Astrocyte (in vitro differentiated cells and primary cell): ENCODE data around the gene STK33. TPM values are rescaled to one million over a fixed set of nuclear protein-coding genes. Genes with fewer than 3 reads are reported as not detected.

Experiments
- DNase-seq: peaks from one replicate; pipeline ENCODE4 v3.0.0-alpha.2; 2010; ENCODE audit warnings: low read depth
- FAIRE-seq: peaks from 2 replicates; lab custom pipeline; 2011; peaks lifted over from hg19 to GRCh38; lab: Jason Lieb, UNC
- H2AFZ ChIP-seq: 2 replicates; pipeline ENCODE4 v1.6.0; 2012; ENCODE audit warnings: low read depth, low read length, inconsistent platforms
- H3K27ac ChIP-seq: 2 replicates; pipeline ENCODE4 v1.5.1; 2011; ENCODE audit warnings: low read depth, low read length, inconsistent platforms
- H3K27me3 ChIP-seq: 2 replicates; pipeline ENCODE4 v1.6.0; 2011; ENCODE audit warnings: low read length, inconsistent platforms; ENCODE audit not compliant: insufficient read depth
- H3K36me3 ChIP-seq: 2 replicates; pipeline ENCODE4 v1.5.1; 2011; ENCODE audit warnings: low read length, inconsistent platforms; ENCODE audit not compliant: insufficient read depth
- H3K4me1 ChIP-seq: 2 replicates; pipeline ENCODE4 v1.5.1; 2011; ENCODE audit warnings: low read length, inconsistent platforms; ENCODE audit not compliant: insufficient read depth
- H3K4me2 ChIP-seq: 2 replicates; pipeline ENCODE4 v1.6.0; 2012; ENCODE audit warnings: low read length, inconsistent platforms
- H3K4me3 ChIP-seq: 2 replicates; pipeline ENCODE4 v1.5.1; 2011; ENCODE audit warnings: low read depth, mild to moderate bottlenecking, low read length, inconsistent platforms; ENCODE audit not compliant: insufficient read depth
- H3K79me2 ChIP-seq: 2 replicates; pipeline ENCODE4 v1.6.0; 2012; ENCODE audit warnings: mild to moderate bottlenecking, low read length, inconsistent platforms; ENCODE audit not compliant: insufficient read depth
- H3K9ac ChIP-seq: 2 replicates; pipeline ENCODE4 v1.6.0; 2012; ENCODE audit warnings: mild to moderate bottlenecking, low read length, inconsistent platforms
- H3K9me3 ChIP-seq: 2 replicates; pipeline ENCODE4 v1.5.1; 2012; ENCODE audit warnings: low read depth, mild to moderate bottlenecking, low read length, inconsistent platforms; ENCODE audit not compliant: insufficient read depth
- H4K20me1 ChIP-seq: 2 replicates; pipeline ENCODE4 v1.6.0; 2012; ENCODE audit warnings: low read length, inconsistent platforms; ENCODE audit not compliant: insufficient read depth
- H3K27ac Mint-ChIP-seq: one replicate; pipeline ENCODE4 v1.8.0; 2021; ENCODE audit warnings: mild to moderate bottlenecking, mixed read lengths; ENCODE audit not compliant: unreplicated experiment
- H3K27me3 Mint-ChIP-seq: one replicate; pipeline ENCODE4 v1.8.0; 2021; ENCODE audit warnings: low read depth, mixed read lengths; ENCODE audit not compliant: unreplicated experiment
- H3K36me3 Mint-ChIP-seq: one replicate; pipeline ENCODE4 v1.8.0; 2021; ENCODE audit warnings: low read depth, mixed read lengths; ENCODE audit not compliant: unreplicated experiment
- H3K4me1 Mint-ChIP-seq: one replicate; pipeline ENCODE4 v1.8.0; 2021; ENCODE audit warnings: low read depth, mixed read lengths; ENCODE audit not compliant: unreplicated experiment
- H3K4me3 Mint-ChIP-seq: one replicate; pipeline ENCODE4 v1.8.0; 2021; ENCODE audit warnings: mild to moderate bottlenecking, moderate library complexity, mixed read lengths; ENCODE audit not compliant: unreplicated experiment
- H3K9me3 Mint-ChIP-seq: one replicate; pipeline ENCODE4 v1.8.0; 2021; ENCODE audit warnings: mild to moderate bottlenecking, mixed read lengths; ENCODE audit not compliant: unreplicated experiment
- CTCF ChIP-seq: IDR thresholded peaks from 2 replicates; pipeline ENCODE4 v1.5.1; 2011; ENCODE audit warnings: low read depth, mild to moderate bottlenecking, inconsistent platforms, low read length, moderate library complexity; ENCODE audit not compliant: insufficient read depth
- EZH2 ChIP-seq: IDR thresholded peaks from 2 replicates; pipeline ENCODE4 v1.6.1; 2012; ENCODE audit warnings: mild to moderate bottlenecking, low read length, inconsistent platforms; ENCODE audit not compliant: insufficient read depth
- total RNA-seq: library from RNA; stranded (reverse); gene quantifications from 2 replicates; pipeline ENCODE4 v1.2.1, GENCODE V29; 2021

Gene STK33
- total RNA-seq, 1 donor from 2014 or later: 7.5 TPM

- no peak overlapping the region for H3K9ac ChIP-seq
- H3K36me3 Mint-ChIP-seq: no peaks in the 10 kb centered on the region
- no peak overlapping the region for H3K27ac ChIP-seq
- TF ChIP-seq EZH2: no peak
- TF ChIP-seq CTCF: no peak
- FAIRE-seq: no peak
- H3K4me1 ChIP-seq: no peaks in the 10 kb centered on the region
- H3K4me1 Mint-ChIP-seq: no peaks in the 10 kb centered on the region
- H3K27me3 Mint-ChIP-seq: peaks cover 27% of the 10 kb centered on the region
- no peak overlapping the region for H3K4me2 ChIP-seq
- no peaks in the 10 kb centered on the region for H4K20me1 ChIP-seq
- H3K4me3 ChIP-seq: no peak overlapping the region
- no peak for DNase-seq
- no peaks in the 10 kb centered on the region for H3K9me3 ChIP-seq
- H3K27ac Mint-ChIP-seq: no peak overlapping the region
- H2AFZ ChIP-seq: no peak overlapping the region
- no peaks in the 10 kb centered on the region for H3K36me3 ChIP-seq
- H3K27me3 ChIP-seq: no peaks in the 10 kb centered on the region
- no peak overlapping the region for H3K4me3 Mint-ChIP-seq
- H3K79me2 ChIP-seq: no peaks in the 10 kb centered on the region
- no peaks in the 10 kb centered on the region for H3K9me3 Mint-ChIP-seq
These were observed 230.1 kb downstream of the STK33 start for GRCh38 chr11:8363921-8364320.

- H3K36me3 ChIP-seq: no peaks in the 10 kb centered on the region
- DNase-seq: no peak
- H3K27ac Mint-ChIP-seq: no peak overlapping the region
- no peaks in the 10 kb centered on the region for H4K20me1 ChIP-seq
- TF ChIP-seq CTCF (no peak), EZH2 (no peak)
- no peak overlapping the region for H3K4me3 ChIP-seq
- no peaks in the 10 kb centered on the region for H3K27me3 ChIP-seq
- H3K27ac ChIP-seq: no peak overlapping the region
- H3K79me2 ChIP-seq: no peaks in the 10 kb centered on the region
- H3K4me1 ChIP-seq: no peaks in the 10 kb centered on the region
- no peak overlapping the region for H2AFZ ChIP-seq
- H3K4me3 Mint-ChIP-seq: no peak overlapping the region
- no peak overlapping the region for H3K4me2 ChIP-seq
- H3K9ac ChIP-seq: no peak overlapping the region
- H3K9me3 Mint-ChIP-seq: no peaks in the 10 kb centered on the region
- no peaks in the 10 kb centered on the region for H3K36me3 Mint-ChIP-seq
- H3K27me3 Mint-ChIP-seq: peaks cover 22% of the 10 kb centered on the region
- FAIRE-seq: no peak
- H3K9me3 ChIP-seq: no peaks in the 10 kb centered on the region
- no peaks in the 10 kb centered on the region for H3K4me1 Mint-ChIP-seq
These were observed 231.1 kb downstream of the STK33 start for GRCh38 chr11:8362899-8363298.

GRCh38 chr11:8362491-8362890 lies 231.5 kb downstream of the STK33 start:
- Histone ChIP-seq H3K9ac (no peak overlapping the region), H3K27me3 (no peaks in the 10 kb centered on the region), H3K4me2 (no peak overlapping the region), H3K4me1 (no peaks in the 10 kb centered on the region), H3K79me2 (no peaks in the 10 kb centered on the region), H3K9me3 (no peaks in the 10 kb centered on the region), H2AFZ (no peak overlapping the region), H3K36me3 (no peaks in the 10 kb centered on the region), H3K27ac (no peak overlapping the region), H4K20me1 (no peaks in the 10 kb centered on the region), H3K4me3 (no peak overlapping the region)
- peaks cover 20% of the 10 kb centered on the region for H3K27me3 Mint-ChIP-seq
- H3K4me1 Mint-ChIP-seq: no peaks in the 10 kb centered on the region
- DNase-seq (no peak), FAIRE-seq (no peak)
- no peak overlapping the region for H3K4me3 Mint-ChIP-seq
- H3K9me3 Mint-ChIP-seq: no peaks in the 10 kb centered on the region
- no peak overlapping the region for H3K27ac Mint-ChIP-seq
- no peak for TF ChIP-seq CTCF
- no peak for TF ChIP-seq EZH2
- H3K36me3 Mint-ChIP-seq: no peaks in the 10 kb centered on the region
